GM12874 (cell line): Measurements from ENCODE around the gene FGD4.

ENCODE experiments used
- CTCF ChIP-seq: IDR thresholded peaks from 2 replicates; pipeline ENCODE4 v1.5.1; 2011; ENCODE audit warnings: low read depth, mild to moderate bottlenecking, control low read depth, low read length, moderate library complexity; ENCODE audit not compliant: insufficient read depth

The FGD4 gene

GRCh38 chr12:32542428-32543229 is 143.3 kb downstream of the FGD4 start:
- no peak for TF ChIP-seq CTCF

- no peak for TF ChIP-seq CTCF
These were observed 145.5 kb downstream of the FGD4 start for GRCh38 chr12:32544893-32545292.

DNA sequence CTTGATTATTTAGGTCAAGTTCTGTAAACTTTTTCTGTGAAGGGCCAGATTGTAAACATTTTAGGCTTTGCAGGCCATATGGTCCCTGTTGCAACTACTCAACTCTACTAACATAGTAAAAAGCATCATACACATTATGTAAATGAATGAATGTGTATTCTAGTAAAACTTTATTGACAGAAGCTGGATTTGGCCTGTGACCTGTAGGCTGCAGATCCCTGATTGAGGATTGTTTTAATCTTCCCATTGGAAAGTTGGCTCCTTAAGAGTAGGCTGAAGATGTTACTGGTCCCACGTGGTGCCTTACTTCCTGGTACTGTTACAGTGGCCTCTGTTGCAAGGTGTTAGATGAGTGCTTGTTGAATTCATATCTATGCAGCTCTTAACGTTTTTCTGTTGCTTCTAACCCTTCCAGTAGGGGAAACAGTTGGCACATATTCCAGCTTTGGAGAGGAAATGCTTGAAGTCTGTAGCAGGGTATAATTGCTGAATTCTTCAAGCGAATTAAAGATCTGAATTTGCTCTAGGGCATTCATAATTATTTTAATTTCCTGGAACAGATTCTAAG is 146.1 kb downstream of the FGD4 start:
- no peak for TF ChIP-seq CTCF

GRCh38 chr12:32546272-32546671 is 146.9 kb downstream of the FGD4 start:
- TF ChIP-seq CTCF, result no peak

- no peak for TF ChIP-seq CTCF
These were observed 149.4 kb downstream of the FGD4 start for GRCh38 chr12:32548691-32549281.

DNA sequence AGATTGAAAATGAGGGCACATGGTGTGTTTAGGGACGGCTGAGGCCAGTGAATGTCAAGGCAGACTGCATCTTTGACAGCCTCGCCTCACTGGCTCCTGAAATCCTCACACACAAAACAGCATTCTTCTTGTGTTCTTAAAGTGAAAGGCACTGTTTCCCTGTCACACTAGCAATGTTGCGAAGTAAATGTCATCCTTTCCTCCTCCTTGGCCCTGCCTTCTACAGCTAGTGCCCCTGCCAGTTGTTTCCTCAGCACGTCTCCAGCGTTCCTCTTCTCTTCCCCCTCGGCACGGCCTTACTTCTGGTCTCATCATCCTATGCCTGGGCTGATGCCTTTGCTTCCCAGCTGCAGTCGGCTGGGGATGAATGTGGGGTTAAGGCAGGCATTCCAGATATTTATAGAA is 150.3 kb downstream of the FGD4 start:
- no peak for TF ChIP-seq CTCF

DNA sequence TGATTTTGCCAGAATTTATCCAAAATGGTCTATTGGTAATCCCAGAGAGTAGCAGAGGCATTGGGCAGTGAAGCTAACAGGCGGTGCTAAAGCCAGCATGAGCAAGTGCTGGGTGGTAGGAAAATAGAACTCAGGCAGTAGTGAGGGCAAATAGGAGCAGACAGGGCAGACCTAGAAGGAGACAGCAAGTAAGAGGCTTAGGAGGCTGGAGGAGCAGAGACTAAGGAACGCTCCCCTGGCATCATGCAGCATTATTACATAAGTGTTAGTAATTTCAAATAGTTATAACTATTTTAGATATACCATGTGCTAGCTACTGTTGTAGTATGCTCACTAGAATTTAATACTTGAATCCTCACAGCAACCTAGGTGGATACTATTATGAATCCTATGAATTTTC is 151.7 kb downstream of the FGD4 start:
- TF ChIP-seq CTCF, result no peak
